CD4-positive, alpha-beta T cell (primary cell): ENCODE measurements around the gene SMAD4. TPM values are rescaled to one million over a fixed set of nuclear protein-coding genes. Genes with fewer than 3 reads are reported as not detected.

Experiments
- ATAC-seq: fragments of 200-7000 bp; cut with Tn5 transposase; one replicate; pipeline ENCODE4 v1.10.0; 2022; ENCODE audit warnings: mild to moderate bottlenecking; ENCODE audit not compliant: poor library complexity
- CTCF ChIA-PET: fragments of 350-600 bp; sonication (Branson Sonifier 250); formaldehyde crosslinking; loops from one replicate; lab custom pipeline; 2021; ENCODE audit warnings: antibody characterized with exemption, inconsistent platforms; lab: Charles Lee
- POLR2A ChIA-PET: fragments of 350-600 bp; sonication (Branson Sonifier 250); formaldehyde crosslinking; loops from one replicate; lab custom pipeline; 2021; ENCODE audit warnings: antibody characterized with exemption, inconsistent platforms; lab: Charles Lee
- DNase-seq, 14 experiments: peaks; one replicate each; pipeline ENCODE4 v3.0.0-alpha.2; 2013 to 2020; ENCODE audit warnings: mixed read lengths in 2 of 14
- H3K27ac ChIP-seq, 2 donors: one replicate each; pipeline versions ENCODE4 v1.5.1 to v1.7.0; 2013; ENCODE audit warnings: low read length in 2 of 2, low read depth in 1 of 2, mild to moderate bottlenecking in 1 of 2
- H3K27me3 ChIP-seq, 2 experiments: 1 replicate in 1 of 2; 2 replicates in 1 of 2; pipeline versions ENCODE4 v1.6.1 to v1.7.0; 2013; ENCODE audit warnings: low read length in 2 of 2, control low read depth in 1 of 2, mild to moderate bottlenecking in 1 of 2, moderate library complexity in 1 of 2; ENCODE audit not compliant: insufficient read depth in 2 of 2, control insufficient read depth in 1 of 2
- H3K36me3 ChIP-seq: one replicate; pipeline ENCODE4 v1.6.1; 2013; ENCODE audit warnings: low read length, control low read depth; ENCODE audit not compliant: insufficient read depth
- H3K4me1 ChIP-seq: one replicate; pipeline ENCODE4 v1.6.1; 2013; ENCODE audit warnings: low read length, control low read depth; ENCODE audit not compliant: insufficient read depth
- H3K4me3 ChIP-seq: one replicate; pipeline ENCODE4 v1.5.1; 2013; ENCODE audit warnings: mild to moderate bottlenecking, low read length, moderate library complexity
- H3K9me3 ChIP-seq, 2 experiments: 1 replicate in 1 of 2; 2 replicates in 1 of 2; pipeline versions ENCODE4 v1.6.1 to v1.7.0; 2013; ENCODE audit warnings: low read length in 2 of 2, mild to moderate bottlenecking in 2 of 2, control low read depth in 1 of 2, moderate library complexity in 1 of 2; ENCODE audit not compliant: control insufficient read depth in 1 of 2, insufficient read depth in 1 of 2
- H3K27ac Mint-ChIP-seq: one replicate; pipeline ENCODE4 v1.8.0; 2020; ENCODE audit warnings: mixed read lengths
- H3K27me3 Mint-ChIP-seq: one replicate; pipeline ENCODE4 v1.8.0; 2021; ENCODE audit warnings: mixed read lengths
- H3K36me3 Mint-ChIP-seq: one replicate; pipeline ENCODE4 v1.8.0; 2021; ENCODE audit warnings: low read depth, mixed read lengths
- H3K4me1 Mint-ChIP-seq: one replicate; pipeline ENCODE4 v1.8.0; 2021; ENCODE audit warnings: low read depth, mixed read lengths
- H3K4me3 Mint-ChIP-seq: one replicate; pipeline ENCODE4 v1.8.0; 2020; ENCODE audit warnings: mild to moderate bottlenecking, mixed read lengths
- H3K9me3 Mint-ChIP-seq: one replicate; pipeline ENCODE4 v1.8.0; 2020; ENCODE audit warnings: mixed read lengths
- CTCF ChIP-seq: fragments of 200-600 bp; IDR thresholded peaks from one replicate; pipeline ENCODE4 v1.8.0; 2022; ENCODE audit warnings: antibody characterized with exemption, mild to moderate bottlenecking
- intact Hi-C, 2 experiments: fragments of 100-400 bp; cut with DNase I in 1 of 2; cut with micrococcal nuclease in 1 of 2; formaldehyde crosslinking; loops; one replicate each; pipeline versions ENCODE4 v1.15.1 to v1.9.0; 2023 to 2025; cut with DNase I, micrococcal nuclease
- total RNA-seq, 174 experiments: library from RNA in 2 of 174; stranded (reverse) in 2 of 174; gene quantifications; one replicate each; pipeline ENCODE4 v1.2.3 and lab custom pipeline; 2021 to 2026

Gene SMAD4
- total RNA-seq, 2 experiments from 2014 or later = 82.0 to 82.9 TPM

DNA sequence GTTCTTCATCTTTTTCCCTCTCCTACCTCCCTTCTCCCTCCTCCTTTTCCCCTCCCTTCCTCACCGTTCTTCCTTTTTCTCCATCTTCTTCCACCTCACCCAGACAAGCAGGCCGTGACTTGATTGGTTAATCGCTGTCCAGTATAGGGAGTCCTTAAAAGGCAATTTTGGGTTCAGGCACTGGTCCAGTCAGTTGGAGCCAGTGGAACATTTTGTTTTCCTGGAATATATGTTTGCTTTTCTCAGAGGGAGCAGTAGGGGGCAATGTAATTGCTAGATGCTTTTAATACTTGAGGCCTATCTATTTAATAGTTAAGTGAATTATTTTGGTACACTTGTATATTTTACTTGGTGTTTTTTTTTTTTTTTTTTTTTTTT lies 47.2 kb upstream of the SMAD4 start:
- Histone ChIP-seq H3K36me3 (peaks cover 27% of the 10 kb centered on the region), H3K9me3 (no peaks in the 10 kb centered on the region), H3K4me3 (no peak overlapping the region), H3K4me1 (no peaks in the 10 kb centered on the region), H3K27me3 (no peaks in the 10 kb centered on the region), H3K27ac (no peak overlapping the region)
- Mint-ChIP-seq H3K27ac (no peak overlapping the region), H3K4me3 (no peak overlapping the region), H3K9me3 (no peaks in the 10 kb centered on the region), H3K27me3 (no peaks in the 10 kb centered on the region), H3K36me3 (peaks cover 84% of the 10 kb centered on the region), H3K4me1 (peaks cover 6% of the 10 kb centered on the region)
- no peak for ATAC-seq
- ChIA-PET CTCF (no interaction called here), POLR2A (no interaction called here)
- intact Hi-C loops = no loop called here
- TF ChIP-seq CTCF = no peak
- no peak for DNase-seq

DNA sequence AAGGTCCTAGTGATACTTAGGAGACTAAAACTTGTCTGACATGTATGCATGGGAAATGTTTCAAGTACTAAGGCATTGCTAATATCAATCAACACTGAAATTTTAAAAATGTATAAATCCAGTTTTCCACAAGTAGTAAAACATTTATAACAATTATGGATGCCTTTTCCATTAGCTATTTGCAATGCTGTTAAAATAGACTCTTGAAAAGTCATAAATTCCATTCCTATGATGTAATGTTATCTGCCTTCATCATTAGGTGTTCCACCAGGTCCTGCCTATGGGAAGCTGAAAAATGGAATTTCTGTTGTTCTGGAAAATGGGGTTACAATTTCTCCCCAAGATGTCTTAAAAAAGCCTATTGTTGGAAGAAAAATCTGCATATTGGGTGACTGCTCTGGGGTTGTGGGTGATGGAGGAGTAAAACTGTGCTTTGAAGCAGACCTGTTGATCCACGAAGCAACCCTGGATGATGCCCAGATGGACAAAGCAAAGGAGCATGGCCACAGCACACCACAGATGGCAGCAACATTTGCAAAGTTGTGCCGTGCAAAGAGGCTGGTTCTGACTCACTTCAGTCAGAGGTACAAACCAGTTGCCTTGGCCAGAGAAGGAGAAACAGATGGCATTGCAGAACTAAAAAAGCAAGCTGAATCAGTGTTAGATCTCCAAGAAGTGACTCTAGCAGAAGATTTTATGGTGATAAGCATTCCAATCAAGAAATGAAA lies 43.5 kb upstream of the SMAD4 start:
- H3K27me3 Mint-ChIP-seq = no peaks in the 10 kb centered on the region
- Histone ChIP-seq H3K4me1 (no peaks in the 10 kb centered on the region), H3K36me3 (peaks cover 17% of the 10 kb centered on the region), H3K27ac (no peak overlapping the region), H3K4me3 (no peak overlapping the region), H3K9me3 (no peaks in the 10 kb centered on the region), H3K27me3 (no peaks in the 10 kb centered on the region)
- H3K9me3 Mint-ChIP-seq = no peaks in the 10 kb centered on the region
- peaks cover 57% of the 10 kb centered on the region for H3K36me3 Mint-ChIP-seq
- TF ChIP-seq CTCF = no peak
- H3K4me1 Mint-ChIP-seq = no peaks in the 10 kb centered on the region
- no peak for DNase-seq
- H3K27ac Mint-ChIP-seq = no peak overlapping the region
- no peak for ATAC-seq
- ChIA-PET POLR2A (no interaction called here), CTCF (no interaction called here)
- no peak overlapping the region for H3K4me3 Mint-ChIP-seq
- intact Hi-C loops = no loop called here

GRCh38 chr18:50987261-50987660 lies 42.8 kb upstream of the SMAD4 start:
- H3K4me3 ChIP-seq = no peak overlapping the region
- H3K36me3 Mint-ChIP-seq = peaks cover 53% of the 10 kb centered on the region
- no peaks in the 10 kb centered on the region for H3K9me3 Mint-ChIP-seq
- no peak overlapping the region for H3K27ac Mint-ChIP-seq
- H3K27ac ChIP-seq = no peak overlapping the region
- ChIA-PET POLR2A (no interaction called here), CTCF (no interaction called here)
- no peaks in the 10 kb centered on the region for H3K4me1 ChIP-seq
- no peaks in the 10 kb centered on the region for H3K27me3 ChIP-seq
- ATAC-seq (no peak), DNase-seq (no peak)
- no peak overlapping the region for H3K4me3 Mint-ChIP-seq
- TF ChIP-seq CTCF = no peak
- H3K27me3 Mint-ChIP-seq = no peaks in the 10 kb centered on the region
- peaks cover 17% of the 10 kb centered on the region for H3K36me3 ChIP-seq
- no peaks in the 10 kb centered on the region for H3K4me1 Mint-ChIP-seq
- intact Hi-C loops = no loop called here
- H3K9me3 ChIP-seq = no peaks in the 10 kb centered on the region
